ENCODE measurements around the gene UPF2. TPM values are rescaled to one million over a fixed set of nuclear protein-coding genes. Genes with fewer than 3 reads are reported as not detected.

UPF2 gene
- total RNA-seq, 2 donors from 2014 or later, result 10.6 to 26.0 TPM

- Histone ChIP-seq H3K27ac (no peak overlapping the region), H3K4me1 (ENCODE audit: control insufficient read depth in 1 of 2, low read depth in 2 of 2) (no peaks in the 10 kb centered on the region), H3K4me3 (no peak overlapping the region), H3K36me3 (no peaks in the 10 kb centered on the region), H3K27me3 (replicated peaks; ENCODE audit: insufficient read depth) (no peaks in the 10 kb centered on the region), H3K9me3 (no peaks in the 10 kb centered on the region)
- no peak for ATAC-seq (ENCODE audit: insufficient number of reproducible peaks, low FRiP score, low read depth)
- DNase-seq (ENCODE audit: low spot score), result no peak
- TF ChIP-seq CTCF (IDR thresholded peaks at IDR 0.05), result no peak
These were observed 161.6 kb downstream of the UPF2 start for GRCh38 chr10:11881030-11881476.

- H3K9me3 ChIP-seq, result no peaks in the 10 kb centered on the region
- no peak overlapping the region for H3K27ac ChIP-seq
- DNase-seq (ENCODE audit: low spot score) (no peak), ATAC-seq (ENCODE audit: insufficient number of reproducible peaks, low FRiP score, low read depth) (no peak)
- no peak overlapping the region for H3K4me3 ChIP-seq
- H3K4me1 ChIP-seq (ENCODE audit: control insufficient read depth in 1 of 2, low read depth in 2 of 2), result peaks cover 0 to 4% of the 10 kb centered on the region in 2 donors
- H3K27me3 ChIP-seq (replicated peaks; ENCODE audit: insufficient read depth), result no peaks in the 10 kb centered on the region
- no peak for TF ChIP-seq CTCF (IDR thresholded peaks at IDR 0.05)
- no peaks in the 10 kb centered on the region for H3K36me3 ChIP-seq
These were observed 162.2 kb downstream of the UPF2 start for GRCh38 chr10:11880151-11881029.

GRCh38 chr10:11879387-11880094, 163.1 kb downstream of the UPF2 start:
- Histone ChIP-seq H3K4me1 (ENCODE audit: control insufficient read depth in 1 of 2, low read depth in 2 of 2) (peaks cover 0 to 12% of the 10 kb centered on the region in 2 donors), H3K4me3 (no peak overlapping the region), H3K27ac (no peak overlapping the region), H3K36me3 (no peaks in the 10 kb centered on the region), H3K9me3 (no peaks in the 10 kb centered on the region), H3K27me3 (replicated peaks; ENCODE audit: insufficient read depth) (no peaks in the 10 kb centered on the region)
- no peak for TF ChIP-seq CTCF (IDR thresholded peaks at IDR 0.05)
- ATAC-seq (ENCODE audit: insufficient number of reproducible peaks, low FRiP score, low read depth) (no peak), DNase-seq (ENCODE audit: low spot score) (no peak)

GRCh38 chr10:11878776-11879175, 163.8 kb downstream of the UPF2 start:
- no peaks in the 10 kb centered on the region for H3K9me3 ChIP-seq
- DNase-seq (ENCODE audit: low spot score) (no peak), ATAC-seq (ENCODE audit: insufficient number of reproducible peaks, low FRiP score, low read depth) (no peak)
- H3K27me3 ChIP-seq (replicated peaks; ENCODE audit: insufficient read depth), result no peaks in the 10 kb centered on the region
- no peak overlapping the region for H3K4me3 ChIP-seq
- no peak overlapping the region for H3K27ac ChIP-seq
- H3K4me1 ChIP-seq (ENCODE audit: control insufficient read depth in 1 of 2, low read depth in 2 of 2), result peaks cover 0 to 15% of the 10 kb centered on the region in 2 donors
- no peak for TF ChIP-seq CTCF (IDR thresholded peaks at IDR 0.05)
- no peaks in the 10 kb centered on the region for H3K36me3 ChIP-seq

GRCh38 chr10:11877591-11877905, 165.1 kb downstream of the UPF2 start:
- no peak for TF ChIP-seq CTCF (IDR thresholded peaks at IDR 0.05)
- DNase-seq (ENCODE audit: low spot score), result no peak
- no peaks in the 10 kb centered on the region for H3K27me3 ChIP-seq (replicated peaks; ENCODE audit: insufficient read depth)
- H3K4me1 ChIP-seq (ENCODE audit: control insufficient read depth in 1 of 2, low read depth in 2 of 2), result peaks cover 0 to 15% of the 10 kb centered on the region in 2 donors
- H3K36me3 ChIP-seq, result no peaks in the 10 kb centered on the region
- ATAC-seq (ENCODE audit: insufficient number of reproducible peaks, low FRiP score, low read depth), result no peak
- H3K9me3 ChIP-seq, result no peaks in the 10 kb centered on the region
- no peak overlapping the region for H3K27ac ChIP-seq
- no peak overlapping the region for H3K4me3 ChIP-seq

Measured in thoracic aorta (tissue), 2 donors.